ENCODE measurements around the gene PRKCB. TPM values are rescaled to one million over a fixed set of nuclear protein-coding genes. Genes with fewer than 3 reads are reported as not detected.
A peak's percentile ranks its signal among the peaks of the same experiment; 100 is the strongest.

The PRKCB gene
- total RNA-seq, 2 experiments from 2014 or later, result 101 to 105 TPM

GRCh38 chr16:23959752-23960072, 123.9 kb downstream of the PRKCB start:
- Mint-ChIP-seq H3K9me3 (ENCODE audit: insufficient read depth) (no peaks in the 10 kb centered on the region), H3K27ac (peak overlapping the region; percentile 9), H3K4me1 (ENCODE audit: low read depth) (peaks cover 54% of the 10 kb centered on the region), H3K27me3 (ENCODE audit: low read depth) (no peaks in the 10 kb centered on the region), H3K4me3 (peak overlapping the region; percentile 4), H3K36me3 (ENCODE audit: low read depth) (peaks cover 19% of the 10 kb centered on the region)
- ATAC-seq (no peak), DNase-seq (peak; percentile 20)
- ChIA-PET POLR2A (no interaction called here), CTCF (interaction anchor here (1.2 to 3.6 kb wide), 3 partner anchors 17 to 51 kb away, joined by 3 to 19 read pairs (median 4); no protein-coding TSS in a partner anchor)

GRCh38 chr16:23960081-23960885, 124.5 kb downstream of the PRKCB start:
- peaks cover 53% of the 10 kb centered on the region for H3K4me1 Mint-ChIP-seq (ENCODE audit: low read depth)
- H3K9me3 Mint-ChIP-seq (ENCODE audit: insufficient read depth), result no peaks in the 10 kb centered on the region
- H3K4me3 Mint-ChIP-seq, result peak overlapping the region; percentile 17
- peaks cover 25% of the 10 kb centered on the region for H3K36me3 Mint-ChIP-seq (ENCODE audit: low read depth)
- H3K27ac Mint-ChIP-seq, result peak overlapping the region; percentile 54
- ChIA-PET POLR2A (interaction anchor here (0.7 kb wide), 1 partner anchor 30 kb away, joined by 3 read pairs; no protein-coding TSS in a partner anchor), CTCF (interaction anchor here (0.6 to 3.6 kb wide), 4 partner anchors 17 to 63 kb away, joined by 3 to 19 read pairs (median 4); no protein-coding TSS in a partner anchor)
- DNase-seq, result peak; percentile 18
- ATAC-seq, result peak; percentile 9
- H3K27me3 Mint-ChIP-seq (ENCODE audit: low read depth), result no peaks in the 10 kb centered on the region

- Mint-ChIP-seq H3K27ac (no peak overlapping the region), H3K4me3 (no peak overlapping the region)
- peak; percentile 9 for DNase-seq
These were observed 126.2 kb downstream of the PRKCB start for GRCh38 chr16:23962001-23962400.

DNA sequence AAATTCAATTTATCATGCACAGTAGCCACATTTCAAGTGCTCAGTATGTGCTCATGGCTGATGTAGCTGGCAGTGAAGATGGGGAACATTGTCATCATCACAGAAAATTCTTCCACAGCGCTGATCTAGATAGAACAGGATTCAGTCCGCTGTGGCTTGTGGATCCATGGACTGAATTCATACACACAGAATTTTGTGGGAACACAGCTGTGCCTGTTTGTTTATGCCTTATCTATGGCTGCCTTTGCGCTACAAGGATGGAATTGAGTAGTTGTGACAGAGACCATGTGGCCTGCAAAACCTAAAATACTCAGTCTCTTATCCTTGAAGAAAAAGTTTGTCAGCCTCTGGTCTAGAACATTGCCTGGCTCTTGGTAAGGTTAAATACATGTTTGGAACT, 128.4 kb downstream of the PRKCB start:
- no peaks in the 10 kb centered on the region for H3K9me3 Mint-ChIP-seq (ENCODE audit: insufficient read depth)
- DNase-seq (no peak), ATAC-seq (no peak)
- ChIA-PET POLR2A (no interaction called here), CTCF (no interaction called here)
- H3K4me1 Mint-ChIP-seq (ENCODE audit: low read depth), result peaks cover 62% of the 10 kb centered on the region
- H3K36me3 Mint-ChIP-seq (ENCODE audit: low read depth), result peaks cover 38% of the 10 kb centered on the region
- no peak overlapping the region for H3K27ac Mint-ChIP-seq
- H3K4me3 Mint-ChIP-seq, result no peak overlapping the region
- H3K27me3 Mint-ChIP-seq (ENCODE audit: low read depth), result no peaks in the 10 kb centered on the region

More at GRCh38 chr16:23962001-23962400, 126.2 kb downstream of the PRKCB start:
- Mint-ChIP-seq H3K4me1 (ENCODE audit: low read depth) (peaks cover 59% of the 10 kb centered on the region), H3K9me3 (ENCODE audit: insufficient read depth) (no peaks in the 10 kb centered on the region), H3K36me3 (ENCODE audit: low read depth) (peaks cover 34% of the 10 kb centered on the region), H3K27me3 (ENCODE audit: low read depth) (no peaks in the 10 kb centered on the region)
- ChIA-PET POLR2A (no interaction called here), CTCF (interaction anchor here (1.6 kb wide), 1 partner anchor 48 kb away, joined by 3 read pairs; no protein-coding TSS in a partner anchor)
- no peak for ATAC-seq

GRCh38 chr16:23965137-23965733, 129.5 kb downstream of the PRKCB start:
- Mint-ChIP-seq H3K36me3 (ENCODE audit: low read depth) (peaks cover 46% of the 10 kb centered on the region), H3K4me3 (no peak overlapping the region), H3K9me3 (ENCODE audit: insufficient read depth) (no peaks in the 10 kb centered on the region), H3K27me3 (ENCODE audit: low read depth) (no peaks in the 10 kb centered on the region), H3K4me1 (ENCODE audit: low read depth) (peaks cover 53% of the 10 kb centered on the region), H3K27ac (no peak overlapping the region)
- CTCF ChIA-PET, result interaction anchor here (0.7 to 2.5 kb wide), 4 partner anchors 45 to 164 kb away, joined by 3 to 7 read pairs (median 4); no protein-coding TSS in a partner anchor
- POLR2A ChIA-PET, result no interaction called here
- ATAC-seq, result no peak
- DNase-seq, result no peak

DNA sequence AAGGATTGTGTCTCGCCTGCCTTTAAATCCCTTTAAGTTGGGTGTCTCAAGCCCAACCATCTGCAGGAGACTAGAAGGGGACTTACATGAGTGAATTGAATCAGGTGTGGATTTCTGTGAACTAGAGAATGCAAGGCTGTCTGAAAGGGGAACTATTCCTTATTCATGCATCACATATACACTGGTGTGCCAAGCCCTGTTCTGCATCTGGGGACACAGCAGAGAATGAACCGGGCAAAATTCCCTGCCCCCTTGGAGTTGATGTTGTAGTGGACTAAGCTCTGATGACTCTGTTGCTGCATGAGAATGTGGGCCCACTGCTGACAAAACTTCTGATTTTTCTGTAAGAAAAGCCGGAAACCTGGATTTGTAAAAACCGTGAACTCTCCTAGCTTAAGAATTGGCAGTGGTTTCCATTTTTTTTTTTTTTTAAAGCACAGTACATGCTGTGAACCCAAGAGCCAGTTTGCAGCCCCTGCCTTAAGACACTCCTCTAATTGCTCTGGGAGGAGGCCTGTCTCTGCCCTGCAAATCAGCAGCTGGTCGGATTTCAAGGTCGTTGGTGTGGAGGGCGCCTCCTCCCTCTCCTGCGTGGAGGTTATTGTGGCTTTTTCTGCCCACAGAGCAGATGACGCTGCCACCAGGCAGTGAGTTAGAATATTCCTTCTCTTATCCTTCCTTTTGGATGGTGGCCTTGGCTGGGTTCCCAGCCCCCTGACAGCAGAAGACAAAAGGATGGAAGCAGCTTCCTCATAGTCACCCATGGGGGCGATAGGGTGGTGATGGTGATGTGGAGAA, 131.0 kb downstream of the PRKCB start:
- CTCF ChIA-PET, result interaction anchor here (0.7 to 2.5 kb wide), 6 partner anchors 14 to 163 kb away, joined by 3 to 7 read pairs (median 3); no protein-coding TSS in a partner anchor
- H3K4me3 Mint-ChIP-seq, result no peak overlapping the region
- no peaks in the 10 kb centered on the region for H3K9me3 Mint-ChIP-seq (ENCODE audit: insufficient read depth)
- peaks cover 38% of the 10 kb centered on the region for H3K36me3 Mint-ChIP-seq (ENCODE audit: low read depth)
- no peaks in the 10 kb centered on the region for H3K27me3 Mint-ChIP-seq (ENCODE audit: low read depth)
- POLR2A ChIA-PET, result no interaction called here
- H3K4me1 Mint-ChIP-seq (ENCODE audit: low read depth), result peaks cover 45% of the 10 kb centered on the region
- DNase-seq (peak; percentile 35), ATAC-seq (peak; percentile 68)
- H3K27ac Mint-ChIP-seq, result peak overlapping the region; percentile 43

GRCh38 chr16:23967775-23968174, 132.0 kb downstream of the PRKCB start:
- ATAC-seq (no peak), DNase-seq (no peak)
- peaks cover 34% of the 10 kb centered on the region for H3K36me3 Mint-ChIP-seq (ENCODE audit: low read depth)
- ChIA-PET CTCF (interaction anchor here (0.7 to 1.3 kb wide), 4 partner anchors 15 to 165 kb away, joined by 3 to 5 read pairs (median 3); no protein-coding TSS in a partner anchor), POLR2A (no interaction called here)
- H3K4me3 Mint-ChIP-seq, result no peak overlapping the region
- H3K4me1 Mint-ChIP-seq (ENCODE audit: low read depth), result peaks cover 40% of the 10 kb centered on the region
- H3K27me3 Mint-ChIP-seq (ENCODE audit: low read depth), result no peaks in the 10 kb centered on the region
- H3K9me3 Mint-ChIP-seq (ENCODE audit: insufficient read depth), result no peaks in the 10 kb centered on the region
- H3K27ac Mint-ChIP-seq, result peak overlapping the region; percentile 47

DNA sequence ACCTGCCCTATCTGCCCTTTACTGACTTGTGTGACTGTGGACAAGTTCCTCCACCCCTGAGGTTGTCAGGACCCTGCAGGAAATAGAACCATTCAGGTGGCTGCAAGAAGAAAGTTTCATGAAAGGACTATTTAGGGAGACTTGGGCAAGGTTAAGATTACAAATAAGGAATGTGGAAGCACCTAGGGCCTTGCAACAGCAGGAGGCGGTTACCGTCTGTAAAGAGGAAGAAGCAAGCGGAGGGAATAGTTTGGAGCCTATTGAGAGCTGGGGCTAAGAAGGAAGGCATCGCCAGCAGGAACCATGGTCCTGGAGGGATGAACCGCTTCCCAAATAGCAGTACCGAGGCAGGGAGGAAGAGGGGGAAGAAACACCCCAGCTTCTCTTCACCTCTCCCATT, 132.4 kb downstream of the PRKCB start:
- ChIA-PET POLR2A (no interaction called here), CTCF (interaction anchor here (0.8 to 1.2 kb wide), 2 partner anchors 42 to 165 kb away, joined by 3 read pairs; no protein-coding TSS in a partner anchor)
- Mint-ChIP-seq H3K4me3 (no peak overlapping the region), H3K36me3 (ENCODE audit: low read depth) (peaks cover 34% of the 10 kb centered on the region), H3K4me1 (ENCODE audit: low read depth) (peaks cover 38% of the 10 kb centered on the region), H3K9me3 (ENCODE audit: insufficient read depth) (no peaks in the 10 kb centered on the region), H3K27ac (peak overlapping the region; percentile 47), H3K27me3 (ENCODE audit: low read depth) (no peaks in the 10 kb centered on the region)
- ATAC-seq (no peak), DNase-seq (no peak)

- CTCF ChIA-PET, result interaction anchor here (1.3 to 1.5 kb wide), 2 partner anchors 41 to 166 kb away, joined by 4 to 7 read pairs; no protein-coding TSS in a partner anchor
- Mint-ChIP-seq H3K27me3 (ENCODE audit: low read depth) (no peaks in the 10 kb centered on the region), H3K9me3 (ENCODE audit: insufficient read depth) (no peaks in the 10 kb centered on the region), H3K27ac (no peak overlapping the region), H3K36me3 (ENCODE audit: low read depth) (peaks cover 32% of the 10 kb centered on the region), H3K4me3 (no peak overlapping the region), H3K4me1 (ENCODE audit: low read depth) (peaks cover 48% of the 10 kb centered on the region)
- POLR2A ChIA-PET, result no interaction called here
- no peak for ATAC-seq
- DNase-seq, result no peak
These were observed 133.9 kb downstream of the PRKCB start for GRCh38 chr16:23969468-23970297.

DNA sequence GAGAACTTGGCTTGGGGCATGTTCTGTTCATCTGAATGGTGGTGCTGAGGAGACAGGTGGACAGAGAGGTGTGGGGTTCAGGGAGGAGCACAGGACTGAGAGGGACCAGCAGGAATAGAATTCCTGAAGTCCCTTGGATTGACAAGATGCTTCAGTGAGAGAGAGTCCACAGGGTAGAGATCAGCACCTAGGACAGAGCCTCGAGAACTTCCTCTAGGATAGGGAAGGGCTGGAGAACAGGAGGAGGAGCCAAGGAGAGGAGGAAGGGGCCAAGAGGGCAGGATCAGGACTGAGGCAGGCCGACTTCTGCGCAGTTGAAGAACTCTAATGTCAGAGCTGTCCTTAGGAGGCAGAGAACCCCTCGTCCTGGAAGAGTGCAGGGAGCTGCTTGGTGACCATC, 138.4 kb downstream of the PRKCB start:
- no peak for ATAC-seq
- Mint-ChIP-seq H3K9me3 (ENCODE audit: insufficient read depth) (no peaks in the 10 kb centered on the region), H3K27ac (peak overlapping the region; percentile 20), H3K4me1 (ENCODE audit: low read depth) (peaks cover 44% of the 10 kb centered on the region), H3K4me3 (no peak overlapping the region), H3K36me3 (ENCODE audit: low read depth) (peaks cover 20% of the 10 kb centered on the region), H3K27me3 (ENCODE audit: low read depth) (no peaks in the 10 kb centered on the region)
- ChIA-PET CTCF (interaction anchor here (1.7 kb wide), 1 partner anchor 36 kb away, joined by 5 read pairs; no protein-coding TSS in a partner anchor), POLR2A (no interaction called here)
- DNase-seq, result no peak

DNA sequence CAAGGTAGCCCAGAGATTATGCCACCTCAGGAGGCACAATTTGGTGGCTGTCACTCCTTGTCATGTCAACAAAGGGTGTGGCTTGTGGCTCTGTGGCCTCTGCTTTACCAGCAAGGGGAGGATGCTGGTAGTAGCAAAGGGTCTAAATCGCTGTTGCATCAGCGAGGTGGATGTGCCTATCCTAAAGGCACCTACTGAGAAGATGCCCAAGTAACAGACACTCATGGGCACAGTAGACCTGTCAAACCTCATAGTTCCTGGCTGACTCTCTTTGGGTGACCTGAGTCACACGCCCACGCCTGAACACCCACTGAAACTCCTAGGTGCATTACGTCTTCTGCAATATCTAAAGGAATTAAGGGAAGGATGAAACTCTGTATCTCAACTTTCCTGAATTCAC, 139.5 kb downstream of the PRKCB start:
- peak overlapping the region; percentile 62 for H3K27ac Mint-ChIP-seq
- H3K36me3 Mint-ChIP-seq (ENCODE audit: low read depth), result peaks cover 12% of the 10 kb centered on the region
- DNase-seq (peak; percentile 61), ATAC-seq (peak; percentile 55)
- ChIA-PET CTCF (interaction anchor here (1.7 kb wide), 1 partner anchor 35 kb away, joined by 5 read pairs; no protein-coding TSS in a partner anchor), POLR2A (interaction anchor here (0.6 kb wide), 1 partner anchor 794 kb away, joined by 3 read pairs; no protein-coding TSS in a partner anchor)
- no peaks in the 10 kb centered on the region for H3K27me3 Mint-ChIP-seq (ENCODE audit: low read depth)
- no peaks in the 10 kb centered on the region for H3K9me3 Mint-ChIP-seq (ENCODE audit: insufficient read depth)
- no peak overlapping the region for H3K4me3 Mint-ChIP-seq
- peaks cover 42% of the 10 kb centered on the region for H3K4me1 Mint-ChIP-seq (ENCODE audit: low read depth)
